Neuronal stem cell (in vitro differentiated cells): ENCODE results near the gene XK.
"Not testable (repeated sequence)": the region's sequence is repeated elsewhere in the genome, so short reads cannot be mapped to it uniquely, and the experiment has no call there.

Experiments used
- DNase-seq: peaks from one replicate; pipeline ENCODE4 v3.0.0-alpha.2; 2013; ENCODE audit warnings: low spot score
- H2AFZ ChIP-seq: one replicate; pipeline ENCODE4 v1.6.1; 2013; ENCODE audit warnings: mild to moderate bottlenecking, low read length, inconsistent platforms
- H2AK5ac ChIP-seq: 2 replicates; pipeline ENCODE4 v1.6.1; 2013; ENCODE audit warnings: low read depth, mild to moderate bottlenecking, inconsistent platforms, low read length, moderate library complexity, mixed read lengths
- H2BK120ac ChIP-seq: 2 replicates; pipeline ENCODE4 v1.6.1; 2013; ENCODE audit warnings: low read depth, mild to moderate bottlenecking, inconsistent platforms, low read length, moderate library complexity, mixed read lengths
- H2BK12ac ChIP-seq: one replicate; pipeline ENCODE4 v1.6.1; 2013; ENCODE audit warnings: low read length, inconsistent platforms
- H2BK15ac ChIP-seq: 2 replicates; pipeline ENCODE4 v1.6.1; 2013; ENCODE audit warnings: mild to moderate bottlenecking, low read length, inconsistent platforms, mixed read lengths
- H2BK5ac ChIP-seq: one replicate; pipeline ENCODE4 v1.6.1; 2013; ENCODE audit warnings: inconsistent platforms, mild to moderate bottlenecking, low read length, moderate library complexity
- H3K14ac ChIP-seq: one replicate; pipeline ENCODE4 v1.6.1; 2013; ENCODE audit warnings: low read length, inconsistent platforms
- H3K18ac ChIP-seq: 2 replicates; pipeline ENCODE4 v1.6.1; 2013; ENCODE audit warnings: low read length, inconsistent platforms
- H3K23ac ChIP-seq: 2 replicates; pipeline ENCODE4 v1.6.1; 2013; ENCODE audit warnings: low read depth, mild to moderate bottlenecking, mixed read lengths, low read length, inconsistent platforms; ENCODE audit not compliant: poor library complexity
- H3K27ac ChIP-seq: replicated peaks from 3 replicates; pipeline ENCODE4 v1.5.1; 2013; ENCODE audit warnings: low read length, inconsistent platforms
- H3K27me3 ChIP-seq, 3 experiments: 2 replicates each; pipeline ENCODE4 v1.6.1; 2013; ENCODE audit warnings: low read length in 3 of 3, mild to moderate bottlenecking in 2 of 3, inconsistent platforms in 1 of 3, low read depth in 1 of 3, mixed read lengths in 1 of 3, moderate library complexity in 1 of 3; ENCODE audit not compliant: control insufficient read depth in 3 of 3, insufficient read depth in 3 of 3
- H3K36me3 ChIP-seq, 2 donors: replicated peaks in 1 of 2; 2 replicates each; pipeline ENCODE4 v1.6.1; 2013; ENCODE audit warnings: low read length in 2 of 2; ENCODE audit not compliant: control insufficient read depth in 2 of 2, insufficient read depth in 2 of 2
- H3K4ac ChIP-seq: 2 replicates; pipeline ENCODE4 v1.6.1; 2013; ENCODE audit warnings: inconsistent platforms, mild to moderate bottlenecking, low read length, moderate library complexity
- H3K4me1 ChIP-seq, 2 donors: 1 replicate in 1 of 2; 2 replicates in 1 of 2; pipeline ENCODE4 v1.6.1; 2013; ENCODE audit warnings: low read length in 2 of 2, low read depth in 1 of 2; ENCODE audit not compliant: control insufficient read depth in 2 of 2, insufficient read depth in 1 of 2
- H3K4me2 ChIP-seq: one replicate; pipeline ENCODE4 v1.6.1; 2013; ENCODE audit warnings: mild to moderate bottlenecking, low read length, inconsistent platforms; ENCODE audit not compliant: insufficient read depth, poor library complexity, severe bottlenecking
- H3K4me3 ChIP-seq, 2 donors: 2 replicates each; pipeline ENCODE4 v1.5.1; 2013; ENCODE audit warnings: low read length in 2 of 2, mild to moderate bottlenecking in 2 of 2, inconsistent platforms in 1 of 2, moderate library complexity in 1 of 2
- H3K79me1 ChIP-seq: one replicate; pipeline ENCODE4 v1.6.1; 2013; ENCODE audit warnings: low read depth, mild to moderate bottlenecking, inconsistent platforms, low read length, moderate library complexity
- H3K9ac ChIP-seq: one replicate; pipeline ENCODE4 v1.6.1; 2013; ENCODE audit warnings: mild to moderate bottlenecking, low read depth, low read length, inconsistent platforms; ENCODE audit not compliant: poor library complexity
- H3K9me3 ChIP-seq, 2 donors: replicated peaks in 1 of 2; 2 replicates each; pipeline versions ENCODE3 to v1.6.1; 2013; ENCODE audit warnings: low read length in 2 of 2, mild to moderate bottlenecking in 2 of 2, inconsistent platforms in 1 of 2, low read depth in 1 of 2, mixed read lengths in 1 of 2, moderate library complexity in 1 of 2; ENCODE audit not compliant: control insufficient read depth in 2 of 2, insufficient read depth in 1 of 2
- H4K8ac ChIP-seq: one replicate; pipeline ENCODE4 v1.6.1; 2013; ENCODE audit warnings: low read depth, mild to moderate bottlenecking, inconsistent platforms, low read length, moderate library complexity
- H4K91ac ChIP-seq: one replicate; pipeline ENCODE4 v1.6.1; 2013; ENCODE audit warnings: low read length, low read depth, mild to moderate bottlenecking, inconsistent platforms; ENCODE audit not compliant: poor library complexity
- WGBS, 2 donors: extraction: QIAGEN DNeasy Blood & Tissue Kit; methylation state at CpG; one replicate each; pipeline ENCODE4 v1.1.7; 2013; ENCODE audit warnings: missing lambda C conversion rate in 2 of 2, mixed read lengths in 1 of 2; ENCODE audit not compliant: insufficient read length in 2 of 2, insufficient replicate concordance in 1 of 2; ENCODE audit errors: extremely low coverage in 2 of 2; 5-methylcytosine and 5-hydroxymethylcytosine counted together

XK gene

GRCh38 chrX:37768866-37769265 lies 83.3 kb downstream of the XK start:
- no CpG with 5 or more reads among the region's 9 CpGs for WGBS, 2 donors
- H3K36me3 ChIP-seq, H3K27ac ChIP-seq, H3K23ac ChIP-seq, H3K4me2 ChIP-seq, H3K9ac ChIP-seq, H3K4me3 ChIP-seq, DNase-seq, H2BK12ac ChIP-seq, H3K9me3 ChIP-seq, H2AFZ ChIP-seq, H3K27me3 ChIP-seq, H2AK5ac ChIP-seq, H3K4me1 ChIP-seq, H3K14ac ChIP-seq, H2BK5ac ChIP-seq, H3K18ac ChIP-seq, H3K4ac ChIP-seq, H2BK15ac ChIP-seq, H2BK120ac ChIP-seq, H3K79me1 ChIP-seq, H4K8ac ChIP-seq, H4K91ac ChIP-seq: not testable (repeated sequence)

GRCh38 chrX:37776283-37776986 lies 90.8 kb downstream of the XK start:
- no peaks in the 10 kb centered on the region for H3K9me3 ChIP-seq
- H3K4me2 ChIP-seq, result no peak overlapping the region
- H2BK120ac ChIP-seq, result no peak overlapping the region
- H3K4me1 ChIP-seq, result no peaks in the 10 kb centered on the region
- no peak overlapping the region for H3K18ac ChIP-seq
- no peak overlapping the region for H2BK12ac ChIP-seq
- H2AFZ ChIP-seq, result no peak overlapping the region
- no peak for DNase-seq
- H3K79me1 ChIP-seq, result no peaks in the 10 kb centered on the region
- H3K36me3 ChIP-seq, result no peaks in the 10 kb centered on the region
- no peak overlapping the region for H2AK5ac ChIP-seq
- H4K91ac ChIP-seq, result no peak overlapping the region
- no peak overlapping the region for H3K27ac ChIP-seq
- H4K8ac ChIP-seq, result no peak overlapping the region
- no peak overlapping the region for H3K4me3 ChIP-seq
- no peak overlapping the region for H3K9ac ChIP-seq
- H2BK5ac ChIP-seq, result no peak overlapping the region
- H3K4ac ChIP-seq, result no peak overlapping the region
- H3K14ac ChIP-seq, result no peak overlapping the region
- H2BK15ac ChIP-seq, result no peak overlapping the region
- H3K23ac ChIP-seq, result no peak overlapping the region
- H3K27me3 ChIP-seq, result no peaks in the 10 kb centered on the region

GRCh38 chrX:37776987-37777325 lies 91.4 kb downstream of the XK start:
- no peak overlapping the region for H3K18ac ChIP-seq
- H3K4ac ChIP-seq, result no peak overlapping the region
- H3K4me1 ChIP-seq, result no peaks in the 10 kb centered on the region
- no peak overlapping the region for H2BK15ac ChIP-seq
- no peak overlapping the region for H3K4me3 ChIP-seq
- no peak overlapping the region for H3K9ac ChIP-seq
- no peak overlapping the region for H4K91ac ChIP-seq
- WGBS, 2 donors, result no CpG with 5 or more reads among the region's 2 CpGs
- H2AFZ ChIP-seq, result no peak overlapping the region
- H4K8ac ChIP-seq, result no peak overlapping the region
- DNase-seq, result no peak
- H2BK120ac ChIP-seq, result no peak overlapping the region
- H3K4me2 ChIP-seq, result no peak overlapping the region
- H3K9me3 ChIP-seq, result no peaks in the 10 kb centered on the region
- H2AK5ac ChIP-seq, result no peak overlapping the region
- no peaks in the 10 kb centered on the region for H3K36me3 ChIP-seq
- no peak overlapping the region for H3K27ac ChIP-seq
- no peaks in the 10 kb centered on the region for H3K79me1 ChIP-seq
- H2BK12ac ChIP-seq, result no peak overlapping the region
- no peaks in the 10 kb centered on the region for H3K27me3 ChIP-seq
- no peak overlapping the region for H3K23ac ChIP-seq
- no peak overlapping the region for H2BK5ac ChIP-seq
- H3K14ac ChIP-seq, result no peak overlapping the region

GRCh38 chrX:37779857-37780256 lies 94.3 kb downstream of the XK start, which contains the start of gene CYBB:
CYBB (plus strand) TSS chrX:37780059; CDS start chrX:37780078, 19 bp downstream.
- no peak within 1 kb of the TSS for H2BK120ac ChIP-seq
- no peak within 1 kb of the TSS for H3K4me2 ChIP-seq
- H3K4me1 ChIP-seq, result no peaks in the 10 kb centered on the region
- no CpG with 5 or more reads among the region's 2 CpGs for WGBS, 2 donors
- H3K79me1 ChIP-seq, result no peaks in the 10 kb centered on the region
- H3K18ac ChIP-seq, result no peak within 1 kb of the TSS
- no peak within 1 kb of the TSS for H2AK5ac ChIP-seq
- no peak within 1 kb of the TSS for H3K4me3 ChIP-seq
- H3K4ac ChIP-seq, result no peak within 1 kb of the TSS
- H2AFZ ChIP-seq, result no peak within 1 kb of the TSS
- no peak within 1 kb of the TSS for H4K91ac ChIP-seq
- DNase-seq, result no peak
- H3K23ac ChIP-seq, result no peak within 1 kb of the TSS
- no peaks in the 10 kb centered on the region for H3K36me3 ChIP-seq
- H3K14ac ChIP-seq, result no peak within 1 kb of the TSS
- no peak within 1 kb of the TSS for H3K27ac ChIP-seq
- H2BK15ac ChIP-seq, result no peak within 1 kb of the TSS
- H3K9ac ChIP-seq, result no peak within 1 kb of the TSS
- no peaks in the 10 kb centered on the region for H3K27me3 ChIP-seq
- no peaks in the 10 kb centered on the region for H3K9me3 ChIP-seq
- no peak within 1 kb of the TSS for H2BK12ac ChIP-seq
- no peak within 1 kb of the TSS for H2BK5ac ChIP-seq
- H4K8ac ChIP-seq, result no peak within 1 kb of the TSS
